Measurements from ENCODE around the gene BBS2.
"Not testable (repeated sequence)": the region's sequence is repeated elsewhere in the genome, so short reads cannot be mapped to it uniquely, and the experiment has no call there.

BBS2 gene

GRCh38 chr16:56518425-56518824, 1.4 kb downstream of the BBS2 start:
- no peak for DNase-seq

GRCh38 chr16:56517206-56517605, 2.6 kb downstream of the BBS2 start:
- no peak for DNase-seq

DNA sequence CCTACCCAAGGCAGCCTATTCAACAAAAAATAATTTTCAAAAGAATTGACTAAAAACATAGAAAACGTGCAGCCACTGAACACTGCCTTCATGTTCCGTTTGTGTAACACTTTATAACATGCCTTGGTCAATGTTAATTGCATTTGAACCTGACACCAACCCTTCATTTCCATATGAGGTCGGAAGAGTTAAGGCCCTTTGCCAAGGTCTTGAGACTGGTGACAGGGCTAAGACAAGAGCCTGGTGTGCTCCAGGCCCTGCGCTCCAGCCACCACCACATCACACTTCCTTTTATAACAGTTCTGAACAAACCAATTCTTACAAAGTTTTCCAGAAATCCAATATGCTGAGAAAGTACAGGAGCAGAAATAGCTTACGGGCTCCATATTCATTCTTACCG, 4.2 kb downstream of the BBS2 start:
- no peak for DNase-seq

- no peak for DNase-seq
These were observed 5.0 kb downstream of the BBS2 start for GRCh38 chr16:56514845-56515244.

- peak; percentile 48 for DNase-seq
These were observed 5.9 kb downstream of the BBS2 start for GRCh38 chr16:56513972-56514371.

DNA sequence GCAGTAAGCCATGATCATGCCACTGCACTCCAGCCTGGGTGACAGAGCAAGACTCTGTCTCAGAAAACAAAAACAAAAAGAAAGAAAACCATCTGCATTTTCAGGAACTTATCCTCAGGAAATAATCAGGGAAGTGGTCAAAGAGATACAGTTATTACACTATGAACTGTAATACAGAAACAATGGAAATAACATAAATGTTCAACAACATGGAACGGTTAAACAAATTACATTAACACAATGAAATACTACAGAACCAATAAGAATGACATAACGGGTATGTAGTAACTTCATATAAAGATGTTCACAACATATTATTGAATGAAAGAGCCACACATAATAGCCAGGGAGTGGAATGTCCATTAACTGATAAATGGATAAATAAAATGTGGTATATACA, 6.7 kb downstream of the BBS2 start:
- DNase-seq = no peak

GRCh38 chr16:56512025-56512424, 7.8 kb downstream of the BBS2 start:
- no peak for DNase-seq

DNA sequence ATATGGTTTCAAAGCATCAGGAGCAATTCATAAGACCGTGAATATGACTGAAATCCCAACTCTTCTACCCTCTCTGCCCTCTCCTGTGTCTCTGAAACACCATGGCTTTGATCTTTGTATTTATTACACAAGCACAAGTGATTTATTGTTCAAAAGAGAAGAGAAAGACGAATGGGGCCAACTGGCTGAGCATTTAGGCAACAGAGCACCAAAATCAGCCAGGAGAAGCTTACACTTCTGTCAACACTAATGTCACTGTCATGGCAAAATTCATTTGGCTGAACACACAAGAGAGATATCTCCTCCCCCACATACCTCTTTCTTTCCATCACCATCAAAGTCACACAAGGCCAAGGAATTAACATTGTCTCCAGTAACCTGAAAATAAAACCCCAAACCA, 9.3 kb downstream of the BBS2 start:
- no peak for DNase-seq

DNA sequence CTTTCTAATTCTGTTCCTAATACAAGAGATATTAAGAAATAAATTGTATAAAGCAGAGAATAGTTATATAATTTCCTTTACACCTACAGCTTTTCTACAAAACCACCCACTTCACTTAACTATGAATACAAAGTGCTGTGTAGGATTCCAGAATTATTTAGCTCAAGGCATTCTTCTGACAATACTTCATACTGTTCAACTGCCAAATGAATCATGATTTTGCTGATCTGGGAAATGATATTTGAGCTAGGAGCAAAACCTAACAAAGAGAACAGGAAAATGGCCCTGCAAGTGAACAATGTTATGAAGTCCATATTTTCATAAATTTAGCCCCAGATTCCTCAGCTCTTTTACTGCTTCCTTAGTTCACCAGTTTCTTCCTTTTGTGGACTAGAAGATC, 12.9 kb downstream of the BBS2 start:
- no peak for DNase-seq

DNA sequence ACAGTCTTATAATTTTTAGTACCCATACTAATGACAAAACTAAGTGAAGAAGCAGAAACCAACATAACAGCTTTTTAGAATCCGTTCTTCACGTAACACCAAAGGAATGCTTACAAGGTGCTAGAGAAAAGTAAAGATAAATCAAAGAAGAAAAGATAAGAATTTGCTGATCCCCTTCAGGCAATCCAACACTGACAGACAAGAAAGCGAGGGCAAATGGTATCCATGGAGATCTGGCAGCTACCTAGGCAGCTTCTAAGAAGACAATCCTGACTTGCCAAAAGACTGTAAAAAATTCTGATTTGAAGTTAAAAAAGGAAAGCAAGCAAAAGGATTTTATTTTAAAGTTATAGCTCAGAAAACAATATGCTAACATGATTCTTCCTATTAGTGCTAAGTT, 14.6 kb downstream of the BBS2 start:
- no peak for DNase-seq

GRCh38 chr16:56493815-56494214, 26.0 kb downstream of the BBS2 start:
- DNase-seq = no peak

DNA sequence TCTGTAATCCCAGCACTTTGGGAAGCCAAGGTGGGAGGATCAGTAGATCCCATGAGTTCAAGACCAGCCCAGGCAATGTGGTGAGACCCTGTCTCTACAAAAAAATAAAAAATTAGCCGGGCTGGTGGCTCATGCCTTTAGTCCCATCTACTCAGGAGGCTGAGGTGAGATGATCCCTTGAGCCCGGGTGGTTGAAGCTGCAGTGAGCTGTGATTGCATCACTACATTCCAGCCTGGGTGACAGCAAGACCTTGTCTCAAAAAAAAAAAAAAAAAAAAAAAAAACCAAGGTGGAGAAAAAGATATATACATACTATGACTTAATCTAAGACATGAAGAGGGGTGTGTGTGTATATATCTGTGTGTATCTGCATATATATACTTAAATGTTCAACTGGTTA, 26.7 kb downstream of the BBS2 start:
- no peak for DNase-seq

DNA sequence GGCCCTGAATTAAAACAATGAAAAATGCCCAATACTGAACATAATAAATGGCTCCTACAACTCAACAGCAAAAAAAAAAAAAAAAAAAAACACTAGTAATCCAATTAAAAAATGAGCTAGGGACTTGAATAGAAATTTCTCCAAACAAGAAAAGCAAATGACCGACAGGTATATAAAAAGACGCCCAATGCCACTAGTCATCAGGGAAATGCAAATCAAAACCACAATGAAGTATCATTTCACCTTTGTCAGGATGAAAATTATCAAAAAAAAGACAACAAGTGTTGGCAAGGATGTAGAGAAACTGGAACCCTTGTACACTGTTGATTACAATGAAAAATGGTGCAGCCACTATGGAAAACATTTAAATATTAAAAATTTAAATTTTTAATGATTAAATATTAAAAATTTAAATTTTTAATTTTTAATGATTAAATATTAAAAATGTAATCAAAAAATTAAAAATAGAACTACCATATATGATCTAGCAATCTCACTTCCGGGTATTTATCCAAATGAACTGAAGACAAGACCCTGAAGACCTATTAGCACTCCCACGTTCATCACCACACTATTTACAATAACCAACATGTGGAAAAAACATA, 28.1 kb downstream of the BBS2 start:
- no peak for DNase-seq

DNA sequence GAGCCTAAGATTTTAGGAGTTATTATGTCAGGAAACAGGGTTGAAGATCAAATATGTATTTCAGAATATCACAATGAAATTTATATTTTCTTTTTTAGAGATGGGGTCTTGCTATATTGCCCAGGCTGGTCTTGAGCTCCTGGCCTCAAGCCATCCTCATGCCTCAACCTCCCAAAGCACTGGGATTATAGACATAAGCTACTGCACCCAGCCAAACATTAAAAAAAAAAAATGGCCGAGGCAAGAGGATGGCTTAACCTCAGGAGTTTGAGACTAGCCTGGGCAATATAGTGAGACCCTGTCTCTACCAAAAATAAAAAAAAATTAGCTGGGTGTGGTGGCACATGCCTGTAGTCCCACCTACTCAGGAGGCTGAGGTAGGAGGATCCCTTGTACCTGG, 31.0 kb downstream of the BBS2 start:
- not testable (repeated sequence) for DNase-seq

DNA sequence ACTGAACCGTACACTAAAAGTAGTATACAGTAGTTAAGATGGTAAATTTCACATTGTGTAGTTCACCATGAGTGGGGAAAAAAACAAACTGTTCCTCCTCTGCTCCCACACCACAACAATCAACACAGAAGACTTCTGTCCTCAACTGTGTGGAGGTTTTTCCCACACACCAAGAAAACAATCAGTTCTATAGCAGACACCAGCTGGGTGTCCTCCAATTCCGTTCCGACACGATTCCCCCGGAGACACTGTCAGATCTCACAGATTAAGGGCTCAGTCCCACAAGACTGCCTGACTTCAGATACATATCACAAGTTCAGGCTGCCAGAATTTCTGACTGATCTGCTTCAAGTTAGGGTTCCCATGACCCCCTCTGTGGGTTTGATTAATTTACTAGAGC, 31.8 kb downstream of the BBS2 start:
- no peak for DNase-seq

DNA sequence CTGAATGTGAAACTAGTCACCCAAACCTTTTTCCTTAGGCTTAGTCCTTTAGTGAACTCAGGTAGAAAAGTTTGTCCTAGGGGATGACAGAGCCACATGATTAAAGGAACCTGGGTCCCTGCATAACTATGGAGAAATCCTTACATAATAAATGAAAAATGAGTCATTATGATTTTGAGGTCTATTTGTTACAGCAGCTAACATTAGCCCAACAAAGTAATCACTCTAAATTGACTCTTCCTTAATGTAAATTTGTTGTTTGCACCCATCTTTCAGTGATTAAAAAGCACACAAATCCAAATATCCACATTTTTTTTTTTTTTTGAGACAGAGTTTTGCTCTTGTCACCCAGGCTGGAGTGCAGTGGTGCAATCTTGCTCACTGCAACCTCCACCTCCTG, 36.4 kb downstream of the BBS2 start:
- DNase-seq = no peak

DNA sequence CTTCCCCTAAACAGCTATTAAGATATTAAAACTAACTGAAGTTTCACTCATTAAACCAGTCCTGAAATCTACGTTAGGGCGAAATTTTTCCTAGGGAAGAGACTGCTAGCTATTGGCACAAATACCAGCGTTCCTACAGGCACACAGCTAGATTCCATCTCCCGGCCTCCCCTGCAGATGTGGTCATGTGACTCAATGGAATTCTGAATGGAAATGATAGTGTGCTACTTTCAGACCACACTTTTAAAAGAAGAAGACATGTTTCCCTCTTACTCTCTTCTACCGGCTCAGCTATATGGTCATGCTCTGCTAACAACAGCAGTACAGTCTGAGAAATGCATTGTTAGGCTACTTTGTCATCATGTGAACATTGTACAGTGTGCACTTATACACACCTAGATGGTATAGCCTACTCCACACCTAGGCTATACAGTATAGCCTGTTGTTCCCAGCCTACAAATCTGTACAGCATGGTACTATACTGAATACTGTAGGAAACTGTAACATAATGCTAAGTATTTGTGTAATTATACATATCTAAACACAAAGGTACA, 37.1 kb downstream of the BBS2 start:
- no peak for DNase-seq

- DNase-seq = no peak
These were observed 38.2 kb downstream of the BBS2 start for GRCh38 chr16:56481468-56482122.

GRCh38 chr16:56480776-56481467, 38.9 kb downstream of the BBS2 start:
- DNase-seq = no peak

GRCh38 chr16:56479469-56479868, 40.4 kb downstream of the BBS2 start:
- DNase-seq = no peak

- DNase-seq = peak; percentile 56
These were observed 41.4 kb downstream of the BBS2 start for GRCh38 chr16:56478281-56479049.

- no peak for DNase-seq
These were observed 42.5 kb downstream of the BBS2 start for GRCh38 chr16:56477096-56477878.

DNA sequence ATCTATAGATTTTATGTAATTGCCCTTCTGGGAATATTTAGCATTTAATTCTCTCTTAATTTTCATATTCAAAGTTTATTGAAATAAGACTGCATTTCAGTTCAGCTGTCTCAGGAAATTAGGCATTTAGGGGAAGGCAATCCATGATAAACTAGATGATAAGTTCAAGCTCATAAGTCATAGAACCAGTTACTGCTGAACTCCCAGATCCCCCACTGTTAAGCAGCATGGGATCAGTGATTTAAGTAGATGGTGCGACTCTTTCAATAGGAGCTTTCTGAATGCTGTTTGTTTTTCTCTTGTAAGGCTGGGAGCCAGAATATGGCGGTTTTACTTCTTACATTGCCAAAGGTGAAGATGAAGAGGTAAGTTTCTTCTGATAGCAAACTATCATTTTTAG, 44.6 kb downstream of the BBS2 start:
- no peak for DNase-seq
